GOT3 (cell line): ENCODE measurements around the gene KDM7A.
"Not testable (repeated sequence)": the region's sequence is repeated elsewhere in the genome, so short reads cannot be mapped to it uniquely, and the experiment has no call there.

Source experiments
- DNase-seq: peaks from one replicate; lab custom pipeline; 2025; ENCODE audit warnings: mixed read lengths; lab: John Stamatoyannopoulos, UW

KDM7A gene

DNA sequence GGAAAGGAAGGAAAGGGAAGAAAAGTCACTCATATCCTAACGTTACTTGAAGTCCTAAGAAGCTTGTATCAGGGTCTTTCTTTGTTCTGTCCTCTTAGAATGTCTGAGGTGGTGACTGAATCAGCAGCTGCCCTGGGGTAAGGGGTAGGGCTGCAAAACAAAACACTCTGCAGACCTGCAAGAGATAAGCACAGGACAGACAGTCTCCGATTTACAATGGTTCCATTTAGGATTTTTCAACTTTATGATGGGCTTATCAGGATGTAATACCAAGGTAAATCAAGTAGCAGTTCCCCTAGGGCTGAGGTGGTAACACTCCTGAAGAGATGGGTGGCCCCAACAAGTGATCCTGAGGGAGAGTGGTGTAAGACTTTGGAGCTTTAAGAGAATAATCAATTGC lies 16.5 kb downstream of the KDM7A start:
- DNase-seq: no peak

DNA sequence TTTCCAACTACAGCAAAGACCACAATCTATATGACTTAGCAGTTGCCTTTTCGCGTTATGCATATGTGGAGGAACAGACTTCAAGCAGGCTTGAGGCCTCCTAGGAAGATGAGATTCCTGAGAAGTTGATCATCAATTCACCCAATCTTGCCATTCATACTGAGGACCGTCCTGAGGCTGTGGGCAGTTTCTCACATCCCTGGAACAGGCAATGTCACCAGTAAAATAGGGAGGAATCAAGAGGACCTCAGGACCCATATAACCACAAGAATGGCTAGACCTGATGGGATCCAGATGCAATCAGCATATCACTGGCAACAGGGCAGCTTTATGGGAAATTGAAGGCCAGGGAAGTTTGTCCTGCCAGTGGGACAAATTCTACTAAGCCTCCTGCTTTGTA lies 17.3 kb downstream of the KDM7A start:
- no peak for DNase-seq

DNA sequence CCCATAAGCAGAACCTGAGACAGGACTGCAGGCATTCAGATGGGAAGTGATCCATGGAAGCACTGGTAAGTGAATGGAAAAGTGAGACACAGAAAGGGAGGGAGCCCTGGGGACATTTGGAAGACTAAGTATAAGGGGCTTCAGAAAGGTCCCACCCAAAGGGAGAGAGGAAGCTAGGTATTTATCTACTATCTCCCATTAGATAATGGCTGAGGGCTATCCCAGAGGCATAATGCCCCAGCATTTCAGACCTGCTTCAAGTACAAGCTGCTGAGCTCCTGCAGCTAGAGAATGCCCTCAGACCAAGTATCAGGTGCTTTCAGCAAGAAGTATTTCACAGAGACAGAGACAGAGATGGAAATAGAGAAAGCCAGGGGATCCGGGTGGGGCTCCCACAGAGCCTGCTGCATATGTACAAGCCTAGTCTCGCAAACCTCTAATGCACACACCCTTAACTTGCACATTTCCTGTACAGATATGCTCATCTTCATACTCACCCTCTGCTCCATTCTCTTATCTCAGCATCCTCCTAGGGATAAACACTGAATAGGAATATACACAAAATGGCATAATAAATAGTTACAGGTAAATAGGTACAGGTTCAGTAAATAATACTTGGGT lies 20.2 kb downstream of the KDM7A start:
- no peak for DNase-seq

DNA sequence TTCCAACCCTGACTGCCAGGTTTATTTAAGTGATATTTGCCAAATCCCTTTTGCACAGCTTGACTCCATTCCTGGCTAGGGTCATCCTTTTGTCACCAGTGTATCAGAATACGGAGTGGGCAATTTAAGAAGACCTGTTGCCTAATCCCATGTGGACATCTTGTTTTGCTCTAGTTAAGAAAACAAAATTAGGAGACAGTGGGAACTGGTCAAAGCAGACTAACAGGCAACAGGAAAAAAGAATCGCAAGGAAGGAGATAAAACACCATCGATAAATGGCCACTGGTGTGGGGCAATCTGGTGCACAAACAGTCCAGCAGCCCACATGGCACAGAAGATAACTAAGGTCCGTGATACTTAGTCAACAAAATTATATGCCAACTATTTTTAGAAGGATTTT lies 21.4 kb downstream of the KDM7A start:
- DNase-seq: no peak

DNA sequence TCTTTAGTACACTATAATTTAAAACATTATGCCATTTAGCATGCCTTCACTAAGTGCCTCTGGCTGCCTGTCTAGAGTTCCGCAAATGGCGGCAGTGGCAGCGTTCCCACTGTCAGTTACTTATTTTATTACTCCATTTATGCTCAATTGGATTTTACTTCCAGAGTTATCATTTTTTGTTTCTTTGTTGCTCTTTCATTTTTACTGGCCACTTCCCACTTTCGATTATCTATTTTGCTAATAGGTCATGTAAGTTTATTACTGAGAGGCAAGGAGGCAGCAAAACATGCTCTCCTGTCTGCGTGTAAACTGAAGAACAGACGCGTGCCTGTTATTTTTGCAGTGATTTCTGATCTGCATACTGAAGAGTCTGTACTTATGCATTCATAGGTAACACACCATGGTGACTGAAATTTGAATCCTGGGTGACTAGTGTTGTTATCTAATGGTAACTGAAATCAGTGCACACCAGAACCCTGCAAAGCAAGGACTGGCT lies 23.1 kb downstream of the KDM7A start:
- no peak for DNase-seq

DNA sequence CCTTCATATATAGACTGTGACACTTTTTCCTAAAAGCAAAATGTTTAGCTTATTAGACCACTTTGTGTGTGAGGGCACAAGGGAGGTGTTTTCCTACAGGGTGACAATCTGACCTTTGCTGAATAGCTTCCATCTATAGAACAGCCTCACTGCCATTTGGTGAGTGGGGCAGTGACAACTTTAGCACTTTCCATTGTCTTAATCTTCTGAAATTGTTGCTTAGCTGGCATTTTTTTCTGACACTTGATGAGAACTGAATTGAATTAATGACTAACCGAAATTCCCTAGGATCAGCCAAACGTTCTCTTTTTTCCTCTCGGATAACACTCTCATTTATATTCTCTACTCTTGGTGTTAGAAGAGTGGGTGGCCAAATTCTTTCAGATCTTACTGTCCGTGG lies 30.2 kb downstream of the KDM7A start:
- no peak for DNase-seq

DNA sequence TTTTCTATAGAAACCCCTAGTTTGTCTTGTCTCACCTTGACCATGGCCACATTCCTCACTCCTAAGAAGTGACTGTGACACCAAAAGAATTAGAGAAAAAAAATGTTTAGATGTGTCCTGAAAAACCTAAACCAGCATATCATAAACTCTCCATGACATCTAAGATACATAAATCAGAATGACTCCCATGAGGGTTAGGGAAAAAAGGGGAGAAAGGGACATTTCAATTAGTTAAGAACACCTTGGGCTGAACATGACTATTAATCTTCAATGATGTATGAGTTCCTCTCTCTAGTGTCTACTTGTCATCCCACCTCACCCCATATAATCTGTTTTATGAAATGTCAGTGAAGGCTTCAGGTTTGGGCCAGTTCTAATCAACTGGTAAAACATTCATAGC lies 31.1 kb downstream of the KDM7A start:
- no peak for DNase-seq

DNA sequence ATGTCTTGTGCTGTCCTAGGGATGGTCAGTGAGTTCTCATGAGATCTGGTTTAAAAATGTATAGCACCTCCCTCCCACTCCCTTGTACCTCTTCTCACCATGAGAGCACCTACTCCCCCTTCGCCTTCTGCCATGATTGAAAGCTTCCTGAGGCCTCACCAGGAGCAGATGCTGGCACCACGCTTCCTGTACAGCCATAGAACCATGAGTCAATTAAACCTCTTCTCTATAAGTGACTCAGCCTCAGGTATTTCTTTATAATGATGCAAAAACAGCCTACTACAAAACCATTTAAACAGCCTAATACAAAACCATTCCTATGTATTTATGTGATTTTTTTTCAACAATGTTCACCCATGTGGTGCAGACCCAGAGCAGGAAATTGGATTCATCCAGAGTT lies 32.0 kb downstream of the KDM7A start:
- DNase-seq: no peak

DNA sequence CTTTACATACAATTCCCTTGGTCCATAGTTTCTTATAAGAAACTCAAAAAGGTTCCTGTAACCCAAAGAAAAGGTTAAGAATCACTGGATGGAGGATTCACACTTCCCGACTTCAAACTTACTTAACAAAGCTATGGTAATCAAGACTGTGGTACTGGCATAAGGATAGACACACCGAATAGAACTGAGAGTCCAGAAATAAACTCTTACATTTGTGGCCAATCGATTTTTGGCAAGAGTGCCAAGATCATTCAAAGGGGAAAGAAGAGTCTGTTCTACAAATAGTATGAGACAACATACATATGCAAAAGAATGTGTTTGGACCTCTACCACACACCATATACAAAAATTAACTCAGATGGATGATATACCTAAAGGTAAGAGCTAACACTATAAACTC lies 32.8 kb downstream of the KDM7A start:
- DNase-seq: no peak

DNA sequence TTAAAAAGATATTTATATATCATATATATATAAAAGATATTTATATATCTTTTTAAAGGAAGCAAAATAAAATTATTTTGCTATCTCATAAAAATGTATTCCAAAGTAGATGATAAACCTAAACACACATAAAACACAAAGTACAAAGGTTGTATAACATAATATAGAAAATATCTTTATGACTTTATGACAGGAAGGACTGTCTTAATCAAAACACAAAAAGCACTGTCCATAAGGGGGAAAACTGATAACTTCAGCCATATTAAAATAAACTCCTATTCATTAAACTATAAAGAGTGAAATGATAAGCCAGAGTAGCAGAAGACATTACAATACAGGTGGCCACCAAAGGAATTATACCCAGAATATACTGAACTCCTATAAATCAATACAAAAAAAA lies 34.8 kb downstream of the KDM7A start:
- DNase-seq: no peak

DNA sequence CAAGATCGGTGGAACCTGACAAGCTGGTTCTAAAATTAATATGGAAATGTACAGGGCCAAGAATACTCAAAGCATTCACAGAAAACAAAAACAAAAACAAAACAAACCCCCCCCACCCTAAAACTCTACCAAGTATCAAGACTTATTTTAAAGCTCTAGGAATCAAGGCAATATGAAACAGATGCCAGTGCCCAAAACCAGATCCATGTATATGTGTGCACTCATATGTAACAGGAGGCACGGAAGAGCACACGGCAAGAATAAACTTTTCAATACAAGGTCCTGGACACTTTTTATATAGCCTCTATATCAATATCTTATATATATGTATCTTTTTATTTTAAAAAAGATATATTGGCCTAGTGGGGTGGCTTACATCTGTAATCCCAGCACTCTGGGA lies 35.5 kb downstream of the KDM7A start:
- no peak for DNase-seq

DNA sequence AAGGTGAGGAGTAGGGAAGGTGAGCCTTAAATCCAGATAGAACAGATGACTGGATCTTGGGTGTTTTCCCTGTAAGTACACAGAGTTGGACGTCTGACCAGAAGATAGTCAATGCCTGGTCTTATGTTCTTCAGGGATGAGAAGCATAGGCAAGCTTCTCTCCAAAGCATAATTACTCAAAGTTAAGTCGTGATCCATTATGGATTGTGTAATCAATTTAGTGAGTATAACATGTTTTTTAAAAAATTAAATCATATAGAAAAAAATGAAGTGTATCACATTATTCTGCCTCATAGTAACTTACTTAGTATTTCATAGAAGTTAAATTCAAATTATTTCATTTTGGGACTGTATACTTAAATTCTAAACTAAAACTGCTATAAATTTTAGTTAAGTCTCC lies 39.7 kb downstream of the KDM7A start:
- DNase-seq: no peak

DNA sequence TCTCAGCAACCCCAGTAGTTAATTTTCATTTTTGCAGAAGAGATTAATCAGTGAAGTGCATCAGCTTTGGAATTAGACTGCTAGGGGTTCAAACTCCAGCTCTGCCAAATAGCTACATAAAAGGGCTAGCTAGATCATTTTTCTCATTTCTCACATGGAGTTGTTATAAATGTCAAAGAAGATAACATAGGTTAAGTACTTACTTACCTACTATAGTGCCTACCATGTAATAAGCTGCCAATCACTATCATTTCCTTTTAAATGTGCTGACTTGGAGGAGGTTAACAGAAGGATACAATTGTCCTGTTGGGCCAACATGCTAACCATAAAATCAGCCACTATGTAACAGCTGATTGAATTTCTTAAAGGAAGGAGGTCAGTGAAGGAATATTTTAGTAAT lies 40.7 kb downstream of the KDM7A start:
- DNase-seq: no peak

DNA sequence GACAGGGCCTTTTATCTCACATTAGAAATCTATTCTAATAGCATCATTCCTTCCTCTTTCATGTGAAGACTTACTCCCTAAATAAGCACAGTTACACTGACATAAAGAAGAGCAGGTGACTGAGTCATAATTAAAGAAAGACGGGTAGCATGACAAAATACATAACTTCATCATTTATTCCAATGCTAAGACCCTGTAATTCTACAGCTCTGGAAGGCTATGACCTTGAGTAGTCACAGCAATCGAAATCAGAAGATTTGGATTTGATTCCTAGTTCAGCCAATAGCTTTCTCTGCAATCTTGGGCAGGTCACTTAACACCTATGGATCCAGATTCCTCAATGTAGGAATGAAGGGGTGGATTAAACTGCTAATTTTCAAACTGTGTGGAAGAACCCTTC lies 42.7 kb downstream of the KDM7A start:
- DNase-seq: no peak

DNA sequence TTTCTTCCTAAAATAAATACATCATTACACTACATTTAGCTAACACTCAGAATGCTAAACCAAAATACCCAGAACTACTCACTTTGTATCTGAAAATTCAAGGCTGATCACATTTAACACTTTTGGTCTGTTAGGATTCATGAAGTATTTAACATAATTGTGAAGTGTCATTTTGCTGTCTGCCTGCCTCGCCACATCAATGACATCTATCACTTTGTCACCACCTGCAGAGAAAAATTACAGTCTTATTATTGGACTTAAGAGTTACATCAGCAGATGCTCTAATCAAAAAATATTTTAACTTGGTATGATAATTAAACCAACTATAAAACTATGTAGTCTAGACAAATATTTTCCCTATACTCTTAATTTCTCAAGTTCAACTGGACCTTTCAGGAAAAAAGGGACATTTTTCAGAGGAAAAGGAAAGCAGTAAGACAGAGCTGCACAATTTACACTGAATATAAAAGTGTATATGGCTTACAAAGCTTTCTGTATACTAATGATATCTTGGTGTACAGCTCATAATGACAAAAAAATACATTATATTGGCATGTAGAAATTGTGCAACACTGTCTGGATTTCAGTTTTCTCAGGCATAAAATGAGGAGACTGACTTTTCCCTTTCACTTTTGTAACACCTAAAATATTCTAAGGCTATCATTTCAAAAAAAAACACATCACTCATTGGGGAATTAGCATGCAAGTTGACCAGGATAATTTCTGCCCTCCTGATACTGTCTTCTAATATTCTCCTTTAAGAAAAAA lies 49.2 kb downstream of the KDM7A start:
- no peak for DNase-seq

DNA sequence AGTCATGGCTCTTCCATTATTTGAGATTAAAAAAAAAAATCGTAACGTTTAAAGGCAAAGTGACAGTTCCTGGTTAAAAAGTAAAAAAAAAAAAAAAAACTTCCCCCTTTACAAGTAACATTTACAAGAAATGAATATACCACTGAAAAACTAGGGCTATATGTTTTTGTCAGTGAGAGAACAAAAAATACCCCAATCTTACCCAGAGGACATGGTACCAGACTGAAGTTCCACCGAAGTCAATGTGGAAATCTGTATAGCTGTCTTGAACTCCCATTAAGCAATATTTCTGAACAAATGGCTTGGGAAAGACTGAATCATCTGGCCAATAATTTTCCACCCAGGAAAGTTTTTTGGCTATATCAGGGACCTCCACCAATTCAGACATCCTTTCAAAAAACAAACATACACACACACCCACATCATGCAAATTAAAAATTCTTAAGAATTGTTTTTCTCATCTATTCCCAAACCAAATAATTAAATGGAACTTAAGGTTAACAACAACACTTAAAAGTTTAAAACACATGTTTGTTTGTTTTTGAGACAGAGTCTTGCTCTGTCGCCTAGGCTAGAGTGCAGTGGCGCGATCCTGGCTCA lies 50.2 kb downstream of the KDM7A start:
- no peak for DNase-seq

DNA sequence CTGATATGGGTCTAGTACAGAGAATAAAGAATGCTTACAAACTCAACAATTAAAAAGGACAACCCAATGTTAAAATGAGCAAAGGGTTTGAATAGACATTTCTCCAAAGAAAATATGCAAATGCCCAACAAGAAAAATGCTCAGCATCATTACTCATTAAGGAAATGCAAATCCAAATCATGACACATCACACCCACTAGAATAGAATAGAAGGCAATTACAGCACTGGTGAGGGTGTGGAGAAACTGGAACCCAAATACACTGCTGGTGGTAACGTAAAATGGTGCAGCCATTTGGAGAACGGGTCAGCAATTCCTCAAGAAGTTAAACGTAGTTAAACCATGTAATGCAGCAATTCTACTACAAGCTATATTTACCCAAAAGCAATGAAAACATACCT lies 53.8 kb downstream of the KDM7A start:
- no peak for DNase-seq

DNA sequence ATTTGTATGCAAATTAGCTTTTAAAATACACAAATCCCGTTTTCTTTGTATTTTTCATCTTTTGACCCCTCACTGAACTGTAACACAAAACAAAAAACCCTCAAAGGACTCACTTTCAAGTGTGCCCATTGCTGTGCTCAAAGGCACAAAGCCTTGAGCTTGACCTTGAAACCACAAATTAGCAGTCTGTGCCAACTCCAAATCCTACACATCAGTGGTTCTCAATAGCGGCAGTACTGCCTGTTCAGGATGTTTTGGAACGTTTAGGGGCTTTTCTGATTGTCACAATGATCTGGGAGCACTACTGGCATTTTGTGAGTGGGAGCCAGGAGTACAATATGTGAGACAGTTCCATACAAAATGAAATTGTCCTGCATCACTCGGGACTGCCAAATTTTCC lies 55.5 kb downstream of the KDM7A start:
- no peak for DNase-seq

DNA sequence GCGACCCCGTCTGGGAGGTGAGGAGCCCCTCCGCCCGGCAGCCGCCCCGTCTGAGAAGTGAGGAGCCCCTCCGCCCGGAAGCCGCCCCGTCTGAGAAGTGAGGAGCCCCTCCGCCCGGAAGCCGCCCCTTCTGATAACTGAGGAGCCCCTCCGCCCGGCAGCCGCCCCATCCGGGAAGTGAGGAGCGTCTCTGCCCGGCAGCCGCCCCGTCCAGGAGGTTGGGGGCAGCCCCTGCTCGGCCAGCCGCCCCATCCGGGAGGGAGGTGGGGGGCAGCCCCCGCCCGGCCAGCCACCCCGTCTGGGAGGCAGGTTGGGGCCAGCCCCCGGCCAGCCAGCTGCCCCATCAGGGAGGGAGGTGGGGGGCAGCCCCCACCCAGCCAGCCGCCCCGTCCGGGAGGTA lies 62.0 kb downstream of the KDM7A start:
- not testable (repeated sequence) for DNase-seq

DNA sequence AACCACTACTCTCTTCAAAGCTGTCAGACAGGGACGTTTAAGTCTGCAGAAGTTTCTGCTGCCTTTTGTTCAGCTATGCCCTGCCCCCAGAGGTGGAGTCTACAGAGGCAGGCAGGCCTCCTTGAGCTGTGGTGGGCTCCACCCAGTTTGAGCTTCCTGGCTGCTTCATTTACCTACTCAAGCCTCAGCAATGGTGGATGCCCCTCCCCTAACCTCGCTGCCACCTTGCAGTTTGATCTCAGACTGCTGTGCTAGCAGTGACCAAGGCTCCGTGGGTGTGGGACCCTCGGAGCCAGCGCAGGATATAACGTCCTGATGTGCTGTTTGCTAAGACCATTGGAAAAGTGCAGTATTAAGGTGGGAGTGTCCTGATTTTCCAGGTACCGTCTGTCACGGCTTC lies 68.0 kb downstream of the KDM7A start:
- not testable (repeated sequence) for DNase-seq

DNA sequence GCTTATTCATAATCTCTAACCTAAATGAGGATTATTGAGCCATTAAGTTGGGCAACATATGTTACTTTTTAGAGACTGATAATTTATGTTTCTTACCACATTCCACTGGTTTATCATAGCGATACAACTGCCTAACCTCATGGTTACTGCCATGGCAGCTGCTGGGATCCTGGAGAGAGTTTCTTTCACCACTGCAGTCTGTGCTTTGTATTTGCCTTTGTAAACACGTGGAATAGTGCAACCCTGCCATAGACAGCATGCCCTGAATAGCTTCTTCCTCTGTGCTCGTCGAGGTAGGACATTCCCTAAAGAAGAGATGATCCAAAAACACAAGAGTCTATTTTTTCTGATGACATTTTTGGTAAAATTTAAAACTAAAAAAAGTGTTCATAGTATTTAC lies 80.3 kb downstream of the KDM7A start:
- no peak for DNase-seq

DNA sequence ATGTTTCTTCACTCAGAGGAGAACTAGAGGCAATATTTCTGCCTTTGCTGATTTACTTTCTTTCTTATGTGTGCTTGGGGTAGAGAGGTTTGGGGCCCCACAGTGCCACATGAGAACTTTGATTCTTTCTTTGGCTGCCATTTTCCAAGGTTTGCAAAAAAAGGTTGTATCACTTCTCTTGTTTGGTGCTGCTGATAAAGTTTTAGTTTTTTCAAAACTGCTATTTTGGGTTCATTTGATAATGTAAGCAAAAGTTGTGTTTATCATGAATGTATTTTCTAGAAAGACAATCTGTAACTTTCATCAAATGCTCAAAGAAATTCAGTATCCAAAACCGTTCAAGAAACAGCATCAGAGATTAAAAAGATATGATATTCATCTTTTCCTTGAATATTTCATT lies 83.4 kb downstream of the KDM7A start:
- no peak for DNase-seq

DNA sequence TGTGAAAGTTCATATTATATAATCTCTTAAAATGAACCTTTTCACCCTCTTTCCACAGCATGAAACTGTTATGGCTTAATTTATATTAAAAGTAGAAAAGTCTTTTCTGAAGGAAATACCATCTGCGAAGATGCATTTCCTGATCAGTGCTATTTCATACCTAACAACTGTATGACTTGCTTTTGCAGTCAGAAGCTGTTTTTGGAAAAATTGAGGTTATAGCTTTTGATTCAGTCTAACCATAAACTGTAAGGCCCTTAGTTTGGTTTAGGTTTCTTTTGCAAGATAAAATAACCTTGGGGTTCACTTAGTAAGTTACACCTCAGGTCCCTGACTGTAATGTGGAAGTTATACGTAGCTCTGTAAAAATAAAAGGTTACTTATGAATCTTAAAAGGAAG lies 91.3 kb downstream of the KDM7A start:
- no peak for DNase-seq

DNA sequence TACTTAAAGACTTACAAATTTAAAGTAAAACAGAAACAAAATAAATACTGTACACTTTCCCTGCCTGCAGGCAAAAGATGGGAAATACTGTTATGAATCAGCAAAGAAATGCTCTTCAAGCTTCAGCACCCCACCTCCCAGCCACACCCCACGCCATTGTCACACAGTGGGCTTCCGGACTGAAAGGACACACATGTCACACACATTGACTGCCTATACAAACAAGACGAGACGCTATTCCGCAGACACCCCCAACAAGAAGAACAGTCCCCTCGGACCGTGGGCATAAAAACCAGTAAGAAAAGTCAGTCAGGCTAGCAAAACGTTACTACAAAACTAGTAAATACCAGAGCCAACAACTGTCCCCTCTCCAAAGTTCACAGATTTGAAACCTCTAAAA lies 91.8 kb downstream of the KDM7A start:
- DNase-seq: no peak
